A549 (cell line): ENCODE data around the gene CD226. TPM values are rescaled to one million over a fixed set of nuclear protein-coding genes. Genes with fewer than 3 reads are reported as not detected.

Source experiments
- ATAC-seq, 2 experiments: fragments of 200-7000 bp in 1 of 2; fragments of >200 bp in 1 of 2; cut with Nextera tagmentation in 1 of 2; cut with Tn5 transposase in 1 of 2; 3 replicates each; pipeline versions ENCODE4 v1.8.0 to v1.9.1; 2018 to 2020; ENCODE audit warnings: mild to moderate bottlenecking in 1 of 2, moderate library complexity in 1 of 2
- CTCF ChIA-PET: fragments of 300-600 bp; sonication (Branson Sonifier 250); formaldehyde crosslinking; extraction: SDS; loops from one replicate; lab custom pipeline; 2021; ENCODE audit warnings: antibody characterized with exemption, inconsistent platforms; lab: Yijun Ruan, JAX
- POLR2A ChIA-PET: fragments of 350-600 bp; formaldehyde crosslinking; extraction: SDS; loops from one replicate; lab custom pipeline; 2021; ENCODE audit warnings: antibody characterized with exemption, inconsistent platforms; lab: Yijun Ruan, JAX
- DNase-seq, 2 experiments: peaks; one replicate each; pipeline versions ENCODE4 v3.0.0 to v3.0.0-alpha.2; 2011 to 2016; ENCODE audit warnings: low read depth in 1 of 2, low spot score in 1 of 2
- FAIRE-seq: peaks from 2 replicates; lab custom pipeline; 2011; peaks lifted over from hg19 to GRCh38; lab: Jason Lieb, UNC
- H3K27ac ChIP-seq, 2 experiments: fragments of >200 bp; sonication (Bioruptor Twin); formaldehyde crosslinking; 3 replicates each; pipeline ENCODE4 v1.5.1; 2016 to 2017
- H3K4me1 ChIP-seq: fragments of >200 bp; sonication (Bioruptor Twin); formaldehyde crosslinking; 3 replicates; pipeline ENCODE4 v1.6.1; 2016
- H3K4me2 ChIP-seq: fragments of >200 bp; sonication (Bioruptor Twin); formaldehyde crosslinking; 3 replicates; pipeline ENCODE4 v1.6.1; 2016
- H3K4me3 ChIP-seq: fragments of >200 bp; sonication (Bioruptor Twin); formaldehyde crosslinking; 3 replicates; pipeline ENCODE4 v1.5.1; 2016
- H3K9me3 ChIP-seq: fragments of >200 bp; sonication (Bioruptor Twin); formaldehyde crosslinking; 3 replicates; pipeline ENCODE4 v1.6.1; 2016
- EP300 ChIP-seq, 2 experiments: fragments of >200 bp; sonication (Bioruptor Twin); formaldehyde crosslinking; IDR thresholded peaks; 2 replicates in 1 of 2; 3 replicates in 1 of 2; pipeline ENCODE4 v1.6.1; 2016 to 2017
- ESRRA ChIP-seq: fragments of 150-350 bp; IDR thresholded peaks from 2 replicates; pipeline ENCODE4 v1.6.1; 2014; ENCODE audit warnings: mild to moderate bottlenecking, low read length, borderline replicate concordance
- FOSB ChIP-seq: fragments of 250-450 bp; sonication (Bioruptor Pico); IDR thresholded peaks from 2 replicates; pipeline ENCODE4 v1.5.0; 2020; ENCODE audit warnings: mild to moderate bottlenecking, moderate library complexity
- FOSL2 ChIP-seq, 2 experiments: fragments of 450-650 bp in 1 of 2; fragments of >200 bp in 1 of 2; sonication (Bioruptor Twin) in 1 of 2; formaldehyde crosslinking; IDR thresholded peaks; 2 replicates each; pipeline versions ENCODE4 v1.5.0 to v1.6.1; 2016 to 2020; ENCODE audit warnings: mild to moderate bottlenecking in 1 of 2, moderate library complexity in 1 of 2
- HDAC2 ChIP-seq: fragments of 200-600 bp; sonication (generic); IDR thresholded peaks from 2 replicates; pipeline ENCODE4 v1.6.1; 2016
- HOXB13 ChIP-seq: fragments of 250-450 bp; sonication (Bioruptor Pico); IDR thresholded peaks from 2 replicates; pipeline ENCODE4 v1.5.0; 2020; ENCODE audit warnings: low read depth, mild to moderate bottlenecking, moderate library complexity
- JUN ChIP-seq, 2 experiments: fragments of >200 bp; sonication (Bioruptor Twin); formaldehyde crosslinking; IDR thresholded peaks; 2 replicates in 1 of 2; 3 replicates in 1 of 2; pipeline ENCODE4 v1.6.1; 2016 to 2017
- JUNB ChIP-seq: fragments of >200 bp; sonication (Bioruptor Twin); formaldehyde crosslinking; IDR thresholded peaks from 2 replicates; pipeline ENCODE4 v1.6.1; 2016
- KDM1A ChIP-seq: fragments of 200-600 bp; sonication (generic); IDR thresholded peaks from 2 replicates; pipeline ENCODE4 v1.6.1; 2016; ENCODE audit warnings: low read depth, mild to moderate bottlenecking
- KDM5A ChIP-seq: fragments of 200-600 bp; sonication (generic); IDR thresholded peaks from 2 replicates; pipeline ENCODE4 v1.6.1; 2016; ENCODE audit warnings: antibody characterized with exemption, mild to moderate bottlenecking
- MAZ ChIP-seq: fragments of 150-350 bp; IDR thresholded peaks from 2 replicates; pipeline ENCODE4 v1.6.1; 2014; ENCODE audit warnings: antibody characterized with exemption, low read depth, low read length, borderline replicate concordance
- MYC ChIP-seq: IDR thresholded peaks from 2 replicates; pipeline ENCODE4 v1.6.1; 2012; ENCODE audit warnings: mild to moderate bottlenecking, inconsistent platforms, low read length, improper control_type of control experiment, borderline replicate concordance
- RARB ChIP-seq: fragments of 250-450 bp; sonication (Bioruptor Pico); IDR thresholded peaks from 2 replicates; pipeline ENCODE4 v1.8.0; 2021; ENCODE audit warnings: mild to moderate bottlenecking, moderate library complexity
- RNF2 ChIP-seq: fragments of 200-600 bp; sonication (generic); IDR thresholded peaks from 2 replicates; pipeline ENCODE4 v1.6.1; 2016; ENCODE audit warnings: low read depth, mild to moderate bottlenecking, antibody characterized with exemption, moderate library complexity, borderline replicate concordance
- TFCP2L1 ChIP-seq: fragments of 250-450 bp; sonication (Bioruptor Pico); IDR thresholded peaks from 2 replicates; pipeline ENCODE4 v1.5.0; 2021; ENCODE audit warnings: mild to moderate bottlenecking
- USF2 ChIP-seq: fragments of 450-650 bp; IDR thresholded peaks from 2 replicates; pipeline ENCODE4 v1.6.1; 2014; ENCODE audit warnings: antibody characterized with exemption
- ZC3H11A ChIP-seq: fragments of 450-650 bp; IDR thresholded peaks from 2 replicates; pipeline ENCODE4 v1.6.1; 2014; ENCODE audit warnings: antibody characterized with exemption, mild to moderate bottlenecking
- ZFP36 ChIP-seq: fragments of 450-650 bp; IDR thresholded peaks from 2 replicates; pipeline ENCODE4 v1.6.1; 2014; ENCODE audit warnings: borderline replicate concordance; ENCODE audit not compliant: partially characterized antibody
- ZNF302 ChIP-seq: fragments of 250-450 bp; sonication (Bioruptor Pico); IDR thresholded peaks from 2 replicates; pipeline ENCODE4 v1.9.0; 2021; ENCODE audit warnings: inconsistent platforms, mild to moderate bottlenecking, moderate library complexity
- WGBS: methylation state at CpG from one replicate; pipeline ENCODE4 v1.1.6; 2017; ENCODE audit errors: missing lambda C conversion rate; 5-methylcytosine and 5-hydroxymethylcytosine counted together
- polyA plus RNA-seq, 4 experiments: library from polyadenylated mRNA; depleted of rRNA in 3 of 4; stranded (reverse); fragments of >200 nt; fragmentation: RNase III in 1 of 4; extraction: RNeasy Plus Mini Kit Qiagen cat#74134 plus additional on column Dnase treatment in 1 of 4; gene quantifications; 2 replicates in 3 of 4; 3 replicates in 1 of 4; pipeline ENCODE4 v1.2.3, GENCODE V29; 2011 to 2017

Gene CD226
- polyA plus RNA-seq, 2 of the 4 experiments (the other 2 are of a cell fraction) = 0.28 to 0.92 TPM

GRCh38 chr18:69957747-69958146, 10.1 kb upstream of the CD226 start:
- no peak for FAIRE-seq
- DNase-seq = no peak
- H3K4me3 ChIP-seq = no peak overlapping the region
- ChIA-PET POLR2A (no interaction called here), CTCF (no interaction called here)
- H3K9me3 ChIP-seq = no peaks in the 10 kb centered on the region
- no peak for ATAC-seq
- no peak overlapping the region for H3K4me2 ChIP-seq
- TF ChIP-seq EP300 (IDR thresholded peaks at IDR 0.05) (no peak), JUN (IDR thresholded peaks at IDR 0.05) (no peak), MYC (no peak), ZC3H11A (no peak), KDM1A (no peak), FOSL2 (IDR thresholded peaks at IDR 0.05) (no peak), FOSL2 (CRISPR knock-in tag; IDR thresholded peaks at IDR 0.05) (no peak), ZFP36 (no peak), MAZ (no peak), HOXB13 (CRISPR knock-in tag) (no peak), RARB (CRISPR knock-in tag) (no peak)
- WGBS = 88% methylated on average over 3 of the region's 3 CpGs
- H3K27ac ChIP-seq = no peak overlapping the region
- no peaks in the 10 kb centered on the region for H3K4me1 ChIP-seq

- POLR2A ChIA-PET = no interaction called here
- 85% methylated on average over 20 of the region's 20 CpGs for WGBS
- DNase-seq (no peak), ATAC-seq (no peak), FAIRE-seq (no peak)
- CTCF ChIA-PET = no interaction called here
- Histone ChIP-seq H3K27ac (no peak overlapping the region), H3K4me2 (no peak overlapping the region), H3K4me1 (no peaks in the 10 kb centered on the region), H3K4me3 (no peak overlapping the region), H3K9me3 (no peaks in the 10 kb centered on the region)
- no peak for TF ChIP-seq HDAC2
- TF ChIP-seq ESRRA = no peak
- no peak for TF ChIP-seq ZFP36
- no peak for TF ChIP-seq USF2
- no peak for TF ChIP-seq ZNF302 (CRISPR knock-in tag)
- no peak for TF ChIP-seq JUNB
Measured at GRCh38 chr18:69956665-69957620, 9.3 kb upstream of the CD226 start.

GRCh38 chr18:69956057-69956456, 8.4 kb upstream of the CD226 start:
- no peaks in the 10 kb centered on the region for H3K9me3 ChIP-seq
- TF ChIP-seq ZFP36 (no peak), KDM5A (no peak), FOSB (no peak), RNF2 (no peak), RARB (CRISPR knock-in tag) (no peak), FOSL2 (IDR thresholded peaks at IDR 0.05) (no peak), FOSL2 (CRISPR knock-in tag; IDR thresholded peaks at IDR 0.05) (no peak), TFCP2L1 (no peak)
- TF ChIP-seq, all 56 proteins: peak for 0
- Histone ChIP-seq H3K4me2 (no peak overlapping the region), H3K27ac (no peak overlapping the region), H3K4me3 (no peak overlapping the region), H3K4me1 (no peaks in the 10 kb centered on the region)
- no peak for DNase-seq
- ChIA-PET CTCF (no interaction called here), POLR2A (no interaction called here)
- FAIRE-seq = no peak
- ATAC-seq = no peak
- WGBS = 87% methylated on average over 5 of the region's 5 CpGs
